ENCODE data around the gene FRMD4B. TPM values are rescaled to one million over a fixed set of nuclear protein-coding genes. Genes with fewer than 3 reads are reported as not detected.

Gene FRMD4B
- total RNA-seq, 1 donor from 2014 or later, result 14.0 TPM

GRCh38 chr3:69165744-69166143 is 220.1 kb downstream of the FRMD4B start:
- intact Hi-C loops (cut with micrococcal nuclease), result no loop called here
- DNase-seq, result no peak
- no peak for ATAC-seq

GRCh38 chr3:69164296-69164695 is 221.6 kb downstream of the FRMD4B start:
- intact Hi-C loops (cut with micrococcal nuclease), result loop anchor here (5.0 kb wide), 2 partner anchors 143 to 258 kb away; no protein-coding TSS in a partner anchor
- no peak for DNase-seq
- ATAC-seq, result no peak

GRCh38 chr3:69162308-69162980 is 223.4 kb downstream of the FRMD4B start:
- intact Hi-C loops (cut with micrococcal nuclease), result loop anchor here (5.0 kb wide), 2 partner anchors 145 to 260 kb away; no protein-coding TSS in a partner anchor
- DNase-seq (no peak), ATAC-seq (no peak)

- intact Hi-C loops (cut with micrococcal nuclease), result loop anchor here (5.0 kb wide), 2 partner anchors 146 to 261 kb away; no protein-coding TSS in a partner anchor
- DNase-seq, result no peak
- ATAC-seq, result peak; percentile 67
These were observed 224.1 kb downstream of the FRMD4B start for GRCh38 chr3:69161587-69162307.

GRCh38 chr3:69160525-69160924 is 225.4 kb downstream of the FRMD4B start:
- DNase-seq (no peak), ATAC-seq (no peak)
- intact Hi-C loops (cut with micrococcal nuclease), result loop anchor here (5.0 kb wide), 2 partner anchors 147 to 262 kb away; no protein-coding TSS in a partner anchor

GRCh38 chr3:69160107-69160506 is 225.8 kb downstream of the FRMD4B start:
- intact Hi-C loops (cut with micrococcal nuclease), result loop anchor here (5.0 kb wide), 2 partner anchors 147 to 262 kb away; no protein-coding TSS in a partner anchor
- no peak for ATAC-seq
- no peak for DNase-seq

GRCh38 chr3:69149586-69149985 is 236.3 kb downstream of the FRMD4B start:
- intact Hi-C loops (cut with micrococcal nuclease), result no loop called here
- no peak for ATAC-seq
- no peak for DNase-seq

GRCh38 chr3:69145688-69146087 is 240.2 kb downstream of the FRMD4B start:
- ATAC-seq, result no peak
- DNase-seq, result no peak
- intact Hi-C loops (cut with micrococcal nuclease), result no loop called here

GRCh38 chr3:69144631-69145245 is 241.2 kb downstream of the FRMD4B start:
- DNase-seq, result no peak
- ATAC-seq, result no peak
- intact Hi-C loops (cut with micrococcal nuclease), result no loop called here

GRCh38 chr3:69143612-69144011 is 242.3 kb downstream of the FRMD4B start:
- ATAC-seq, result no peak
- intact Hi-C loops (cut with micrococcal nuclease), result no loop called here
- no peak for DNase-seq

GRCh38 chr3:69142797-69143454 is 243.0 kb downstream of the FRMD4B start:
- DNase-seq, result no peak
- intact Hi-C loops (cut with micrococcal nuclease), result no loop called here
- ATAC-seq, result no peak

GRCh38 chr3:69142090-69142489 is 243.8 kb downstream of the FRMD4B start:
- DNase-seq (no peak), ATAC-seq (no peak)
- intact Hi-C loops (cut with micrococcal nuclease), result no loop called here

GRCh38 chr3:69141313-69141712 is 244.6 kb downstream of the FRMD4B start:
- ATAC-seq (no peak), DNase-seq (no peak)
- intact Hi-C loops (cut with micrococcal nuclease), result no loop called here

- ATAC-seq (no peak), DNase-seq (no peak)
- intact Hi-C loops (cut with micrococcal nuclease), result no loop called here
These were observed 248.5 kb downstream of the FRMD4B start for GRCh38 chr3:69137412-69137811.

GRCh38 chr3:69137005-69137404 is 248.9 kb downstream of the FRMD4B start:
- intact Hi-C loops (cut with micrococcal nuclease), result no loop called here
- DNase-seq (no peak), ATAC-seq (no peak)

GRCh38 chr3:69130689-69131088 is 255.2 kb downstream of the FRMD4B start:
- no peak for ATAC-seq

GRCh38 chr3:69129531-69129930 is 256.4 kb downstream of the FRMD4B start:
- ATAC-seq (no peak), DNase-seq (no peak)
- intact Hi-C loops (cut with micrococcal nuclease), result no loop called here

More at GRCh38 chr3:69130689-69131088, 255.2 kb downstream of the FRMD4B start:
- intact Hi-C loops (cut with micrococcal nuclease), result no loop called here
- no peak for DNase-seq

- no peak for DNase-seq
- intact Hi-C loops (cut with micrococcal nuclease), result no loop called here
- no peak for ATAC-seq
These were observed 257.4 kb downstream of the FRMD4B start for GRCh38 chr3:69128509-69128908.

GRCh38 chr3:69126999-69127398 is 258.9 kb downstream of the FRMD4B start:
- no peak for DNase-seq
- ATAC-seq, result no peak
- intact Hi-C loops (cut with micrococcal nuclease), result no loop called here

- ATAC-seq (no peak), DNase-seq (no peak)
- intact Hi-C loops (cut with micrococcal nuclease), result no loop called here
These were observed 259.7 kb downstream of the FRMD4B start for GRCh38 chr3:69126216-69126615.
